HG02798 (cell line): Measurements from ENCODE around the gene ARMC6.

Experiments used
- ATAC-seq: cut with Tn5 transposase; IDR thresholded peaks from one replicate; pipeline ENCODE4 v1.9.1; 2021; ENCODE audit warnings: mild to moderate bottlenecking; ENCODE audit not compliant: unreplicated experiment, poor library complexity

The ARMC6 gene

DNA sequence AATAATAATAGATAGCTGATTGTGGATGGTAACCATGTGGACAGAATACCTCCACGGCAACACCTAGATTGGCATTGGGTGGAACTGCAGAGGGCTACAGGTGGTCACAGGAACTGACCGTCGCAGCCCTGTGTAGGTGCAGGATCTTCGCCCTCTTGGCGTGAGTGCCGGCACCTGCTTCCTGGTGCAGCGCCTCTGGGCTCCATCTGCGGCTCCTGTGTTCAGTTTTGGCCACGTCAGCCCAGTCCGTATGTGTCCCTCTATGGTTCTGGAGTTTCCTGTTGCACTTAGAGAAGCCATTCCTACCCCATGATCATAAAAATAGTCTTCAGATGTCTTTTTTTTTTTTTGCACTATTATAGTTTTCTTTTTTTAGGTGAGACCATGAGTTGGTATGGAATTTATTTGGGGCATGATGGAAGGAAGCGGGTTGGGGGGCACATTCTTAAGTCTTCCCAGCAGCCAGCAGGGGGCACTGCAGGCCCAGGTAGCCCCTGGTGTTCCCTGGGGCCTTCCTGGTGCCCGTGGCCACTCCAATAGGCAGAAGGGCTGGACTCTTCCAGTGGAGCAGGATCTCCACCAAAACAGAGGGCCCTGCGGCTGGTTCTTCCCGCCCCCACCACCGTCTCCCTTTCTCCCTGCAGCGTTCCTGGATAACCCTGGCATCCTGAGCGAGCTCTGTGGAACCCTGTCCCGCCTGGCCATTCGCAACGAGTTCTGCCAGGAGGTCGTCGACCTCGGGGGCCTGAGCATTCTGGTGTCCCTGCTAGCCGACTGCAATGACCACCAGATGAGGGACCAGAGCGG is 20.3 kb downstream of the ARMC6 start:
- ATAC-seq = no peak

- ATAC-seq = no peak
Observed at GRCh38 chr19:19054315-19054938, 21.0 kb downstream of the ARMC6 start.

- no peak for ATAC-seq
Observed at GRCh38 chr19:19054939-19055440, 21.6 kb downstream of the ARMC6 start.

DNA sequence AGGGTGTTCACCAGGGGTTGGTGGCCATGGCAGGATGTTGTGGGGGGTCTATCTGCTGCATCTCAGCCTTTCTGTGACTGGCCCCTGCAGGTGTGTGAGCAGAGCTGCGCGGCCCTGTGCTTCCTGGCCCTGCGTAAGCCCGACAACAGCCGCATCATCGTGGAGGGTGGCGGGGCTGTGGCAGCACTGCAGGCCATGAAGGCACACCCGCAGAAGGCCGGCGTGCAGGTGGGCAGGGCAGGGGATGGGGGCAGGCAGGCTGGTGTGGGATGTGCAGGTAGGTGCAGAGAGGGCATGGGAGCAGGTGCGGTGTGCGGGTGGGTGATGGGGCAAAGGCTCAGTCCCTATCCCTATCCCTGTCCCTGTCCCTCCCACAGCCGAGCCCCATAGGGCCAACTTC is 22.3 kb downstream of the ARMC6 start:
- ATAC-seq = no peak

DNA sequence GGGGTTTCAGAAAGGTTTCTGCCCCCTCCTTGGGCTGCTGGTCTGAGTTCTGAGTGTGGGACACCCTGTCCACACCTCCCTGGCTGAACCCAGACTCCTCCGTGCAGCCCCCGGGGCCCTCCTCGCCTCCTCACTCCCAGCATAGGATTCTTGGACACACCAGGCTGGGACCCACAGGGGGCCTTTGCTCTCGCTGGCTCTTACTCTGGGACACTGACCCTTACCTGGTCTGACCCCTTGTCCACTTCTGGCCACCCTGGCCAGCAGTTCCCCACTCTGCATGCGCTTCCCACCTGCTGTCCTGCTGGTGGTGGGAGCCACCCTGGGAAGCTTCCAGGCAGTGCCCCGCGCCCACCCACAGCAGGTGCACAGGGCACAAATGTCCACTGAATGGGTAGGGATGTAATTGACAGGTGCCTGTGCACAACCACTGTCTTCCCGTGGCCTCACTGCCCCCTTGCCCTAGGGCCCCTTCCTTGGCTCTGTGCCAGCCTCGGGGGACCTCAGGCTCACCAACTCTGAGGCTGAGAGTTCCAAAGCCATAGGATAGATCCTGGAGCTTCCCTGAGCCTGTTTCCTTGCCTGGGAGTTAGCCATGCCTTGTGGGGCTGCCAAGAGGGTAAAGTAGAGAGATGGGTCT is 23.4 kb downstream of the ARMC6 start:
- ATAC-seq = no peak

DNA sequence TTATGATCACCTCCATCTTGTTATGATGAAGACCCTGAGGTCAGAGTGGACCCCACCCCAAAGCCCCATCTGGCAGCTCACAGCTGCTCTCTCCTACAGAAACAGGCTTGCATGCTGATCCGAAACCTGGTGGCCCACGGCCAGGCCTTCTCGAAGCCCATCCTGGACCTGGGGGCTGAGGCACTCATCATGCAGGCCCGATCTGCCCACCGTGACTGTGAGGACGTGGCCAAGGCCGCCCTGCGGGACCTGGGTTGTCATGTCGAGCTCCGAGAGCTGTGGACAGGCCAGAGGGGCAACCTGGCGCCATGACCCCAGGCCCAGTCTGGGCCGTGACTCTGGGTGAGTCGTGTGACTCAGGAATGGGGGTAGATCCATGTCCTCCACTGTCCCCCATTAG is 23.9 kb downstream of the ARMC6 start:
- no peak for ATAC-seq

- no peak for ATAC-seq
Observed at GRCh38 chr19:19057720-19058119, 24.3 kb downstream of the ARMC6 start.

GRCh38 chr19:19059018-19059836 is 25.8 kb downstream of the ARMC6 start:
- no peak for ATAC-seq

- no peak for ATAC-seq
Observed at GRCh38 chr19:19059837-19060611, 26.6 kb downstream of the ARMC6 start.

DNA sequence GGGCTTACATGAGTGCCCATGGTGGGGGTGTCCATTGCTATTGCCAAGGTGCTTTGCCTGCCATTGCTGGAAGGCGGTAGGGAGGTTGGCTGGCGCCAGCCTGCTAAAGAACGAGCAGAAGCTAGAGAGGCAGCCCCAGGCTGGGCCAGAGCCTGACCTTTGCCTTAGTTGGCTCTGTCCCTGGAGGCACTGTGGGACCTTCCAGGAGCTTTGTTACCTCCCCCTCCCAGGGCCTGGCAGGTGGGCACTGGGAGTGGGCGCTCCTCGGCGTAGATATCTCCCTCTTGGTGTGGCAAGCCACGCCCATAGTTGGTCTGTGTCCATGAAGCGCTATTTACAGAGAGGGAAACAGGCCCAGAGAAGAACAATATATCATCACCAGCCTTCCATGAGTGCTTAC is 28.1 kb downstream of the ARMC6 start:
- no peak for ATAC-seq

GRCh38 chr19:19062454-19063182 is 29.2 kb downstream of the ARMC6 start:
- ATAC-seq = no peak

- ATAC-seq = peak; percentile 96
Observed at GRCh38 chr19:19063183-19064097, 30.0 kb downstream of the ARMC6 start, which contains the start of gene SLC25A42. Gene SLC25A42 (plus strand): TSS chr19:19063994. CDS start chr19:19096125, 32,131 bp downstream.

- ATAC-seq = no peak
Observed at GRCh38 chr19:19064098-19064722, 30.8 kb downstream of the ARMC6 start.

DNA sequence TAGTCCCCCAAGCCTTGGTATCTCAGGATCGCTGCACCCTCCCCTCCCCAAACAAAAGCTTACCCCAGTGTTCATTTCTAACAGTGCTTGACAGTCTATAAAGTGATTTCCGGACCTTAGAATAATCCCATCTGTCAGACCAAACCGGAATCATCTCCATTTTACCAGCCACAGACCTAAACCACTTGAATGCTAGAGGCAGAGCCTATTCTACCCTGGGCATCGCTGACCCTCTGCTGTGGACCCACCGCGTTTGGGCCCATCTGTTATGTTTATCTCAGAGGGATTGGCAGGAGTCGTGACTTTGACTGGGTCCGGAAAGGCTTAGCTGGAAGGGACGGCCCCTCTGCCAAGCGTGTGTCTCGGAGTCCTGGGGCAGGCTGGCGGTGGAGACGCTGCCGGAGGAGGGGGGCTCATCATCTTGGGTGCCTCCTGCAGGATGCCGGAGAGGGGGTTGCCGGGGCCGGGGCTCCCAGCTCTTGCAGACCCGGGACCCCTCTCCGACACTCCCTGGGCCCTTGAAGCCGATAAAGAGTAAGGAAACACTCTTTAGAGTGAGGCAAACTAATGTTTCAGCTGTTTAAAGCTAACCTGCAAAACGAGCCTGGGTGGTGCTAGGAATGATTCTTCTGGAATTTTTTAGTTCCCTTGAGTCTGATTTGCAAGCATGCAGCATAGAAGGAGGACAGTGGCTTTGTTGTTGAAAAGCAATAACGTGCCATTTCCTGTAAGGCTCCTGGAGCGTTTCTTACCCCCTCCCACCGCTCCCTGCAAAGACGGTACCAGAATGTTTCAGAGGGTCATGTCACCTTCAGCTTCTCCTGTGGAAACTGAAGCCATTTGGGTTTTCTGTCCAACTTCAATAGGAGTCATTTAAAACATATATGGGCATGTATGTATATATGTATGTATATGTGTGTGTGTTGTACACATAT is 31.7 kb downstream of the ARMC6 start:
- ATAC-seq = no peak

DNA sequence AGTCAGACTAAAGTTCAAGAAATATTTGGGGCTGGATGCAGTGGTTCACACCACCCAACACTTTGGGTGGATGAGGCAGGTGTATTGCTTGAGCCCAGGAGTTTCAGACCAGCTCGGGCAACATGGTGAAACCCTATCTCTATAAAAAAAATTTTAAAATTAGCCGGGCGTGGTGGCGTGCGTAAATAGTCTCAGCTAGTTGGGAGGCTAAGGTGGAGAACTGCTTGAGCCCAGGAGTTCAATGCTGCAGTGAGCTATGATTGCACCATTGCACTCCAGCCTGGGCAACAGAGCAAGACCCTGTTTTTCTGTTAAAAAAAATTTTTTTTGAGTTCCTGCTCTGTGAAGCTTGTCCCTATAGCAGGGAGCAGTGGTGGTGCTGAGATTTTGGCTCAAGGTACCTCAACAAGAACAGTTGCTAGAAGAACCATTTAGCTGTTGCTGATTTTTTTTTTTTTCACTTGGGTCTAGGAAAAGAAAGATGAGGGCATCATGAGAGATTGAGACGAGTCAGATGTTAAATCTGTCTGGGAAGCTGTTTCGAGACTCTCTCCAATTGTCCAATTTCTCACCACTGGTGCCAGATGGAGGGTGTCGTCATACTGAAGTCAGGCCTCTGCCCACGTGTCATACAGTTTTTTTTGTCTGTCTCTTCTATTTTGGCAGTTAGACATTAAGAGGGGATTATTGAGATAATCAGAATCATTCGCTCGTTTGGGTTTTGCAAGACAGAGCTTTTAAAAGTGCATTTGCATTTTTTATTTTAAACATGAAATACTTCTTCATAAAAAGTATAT is 34.1 kb downstream of the ARMC6 start:
- no peak for ATAC-seq
